NCI-H2196 (cell line): ENCODE results near the gene ZNF587.
"Not testable (repeated sequence)": the region's sequence is repeated elsewhere in the genome, so short reads cannot be mapped to it uniquely, and the experiment has no call there.

Experiments used
- DNase-seq: peaks from one replicate; lab custom pipeline; 2025; ENCODE audit not compliant: unreplicated experiment; lab: John Stamatoyannopoulos, UW

The ZNF587 gene

DNA sequence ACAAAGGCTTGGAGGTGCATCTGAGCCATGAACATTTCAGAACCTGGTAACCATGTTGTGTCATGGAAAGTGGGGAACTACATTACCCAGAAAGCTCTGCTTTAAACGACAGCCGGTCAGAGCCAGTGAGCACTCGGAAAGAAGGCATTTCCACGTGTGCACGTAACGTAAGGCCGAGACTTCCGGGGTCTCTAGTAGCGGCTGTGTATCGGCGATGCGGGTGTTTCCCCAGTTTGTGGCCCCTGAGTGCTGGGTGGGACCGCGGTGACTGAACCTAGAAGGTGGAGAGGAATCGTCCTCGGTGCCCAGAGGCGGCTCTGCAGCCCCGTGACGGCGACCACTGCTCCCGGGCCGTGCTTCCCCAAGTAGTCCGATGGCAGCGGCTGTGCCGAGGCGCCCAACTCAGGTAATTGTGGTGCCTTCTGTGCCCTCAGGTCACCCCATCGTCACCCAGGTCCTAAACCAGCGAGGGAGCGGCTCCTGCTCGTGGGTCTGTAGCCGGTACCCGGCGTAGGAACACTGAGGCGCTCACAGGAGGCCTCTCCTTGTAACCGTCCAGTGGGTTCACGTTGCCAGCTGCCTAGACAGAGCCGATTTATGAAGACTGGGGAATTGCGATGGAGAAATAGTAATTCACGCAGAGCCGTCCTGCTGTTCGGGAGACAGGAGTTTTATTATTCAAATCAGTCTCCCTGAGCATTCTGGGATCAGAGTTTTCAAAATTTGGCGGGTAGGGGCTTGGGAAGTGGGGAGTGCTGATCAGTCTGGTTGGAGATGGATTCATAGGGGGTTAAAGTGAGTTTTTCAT, at the start of gene ZNF587:
ZNF587 (plus strand) TSS at position 194 of the 808 bp plus-strand sequence; CDS start at position 374, 180 bp downstream.
- peak; percentile 74 for DNase-seq

DNA sequence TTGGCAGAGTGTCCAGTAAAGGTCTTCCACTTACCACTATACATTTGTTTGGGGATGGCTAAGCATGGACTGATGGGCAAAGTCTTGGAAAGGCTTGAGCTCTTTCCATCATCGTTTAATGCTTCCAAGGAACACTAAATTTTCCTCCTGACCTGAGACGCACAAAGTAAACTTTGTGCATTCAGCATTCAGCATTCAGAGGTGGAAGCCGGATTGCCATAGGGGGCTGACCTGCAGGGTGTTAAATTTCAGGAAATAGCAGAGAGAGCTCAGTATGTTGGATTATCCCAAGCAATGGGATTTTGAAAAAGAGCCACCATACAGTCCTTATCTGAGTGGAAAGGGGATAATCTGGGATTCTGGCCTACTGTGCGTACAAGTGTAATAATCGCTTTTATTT, 49.0 kb upstream of the ZNF587 start:
- no peak for DNase-seq

DNA sequence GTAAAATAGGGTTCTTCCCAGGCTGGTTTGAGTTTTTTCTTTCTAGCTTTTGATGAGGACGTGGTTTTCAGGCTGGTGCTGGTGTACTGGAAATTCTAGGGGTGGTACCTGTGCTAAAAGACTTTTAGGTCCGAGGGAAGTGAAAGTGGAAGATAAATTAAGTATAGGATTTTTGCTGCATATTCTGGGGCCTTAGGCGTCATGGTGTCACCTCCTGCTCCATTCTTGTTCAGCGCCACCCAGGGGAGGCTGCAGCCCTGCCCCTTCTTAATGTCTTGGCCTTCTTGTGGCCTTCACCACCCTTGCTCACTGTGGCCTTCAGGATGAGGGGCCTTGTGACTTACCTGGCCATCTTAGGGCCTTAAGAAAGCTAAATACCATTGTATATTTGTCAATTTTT, 47.4 kb upstream of the ZNF587 start:
- DNase-seq = no peak

DNA sequence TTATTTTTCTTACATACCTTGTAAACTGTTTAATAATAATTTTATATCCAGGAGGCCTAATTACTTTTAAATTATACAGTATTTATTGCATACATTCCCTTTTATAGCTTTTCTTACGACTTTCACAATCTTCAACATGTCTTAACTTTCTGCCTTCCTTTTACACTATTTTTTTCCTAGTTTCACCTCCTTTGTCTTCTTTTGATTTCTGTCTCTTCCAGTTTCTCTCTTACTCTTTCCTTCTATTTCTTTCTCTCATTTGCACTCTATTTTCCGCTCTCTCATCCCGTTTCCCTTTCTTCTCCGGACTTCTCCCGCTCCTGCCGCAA, 46.4 kb upstream of the ZNF587 start:
- DNase-seq = no peak

DNA sequence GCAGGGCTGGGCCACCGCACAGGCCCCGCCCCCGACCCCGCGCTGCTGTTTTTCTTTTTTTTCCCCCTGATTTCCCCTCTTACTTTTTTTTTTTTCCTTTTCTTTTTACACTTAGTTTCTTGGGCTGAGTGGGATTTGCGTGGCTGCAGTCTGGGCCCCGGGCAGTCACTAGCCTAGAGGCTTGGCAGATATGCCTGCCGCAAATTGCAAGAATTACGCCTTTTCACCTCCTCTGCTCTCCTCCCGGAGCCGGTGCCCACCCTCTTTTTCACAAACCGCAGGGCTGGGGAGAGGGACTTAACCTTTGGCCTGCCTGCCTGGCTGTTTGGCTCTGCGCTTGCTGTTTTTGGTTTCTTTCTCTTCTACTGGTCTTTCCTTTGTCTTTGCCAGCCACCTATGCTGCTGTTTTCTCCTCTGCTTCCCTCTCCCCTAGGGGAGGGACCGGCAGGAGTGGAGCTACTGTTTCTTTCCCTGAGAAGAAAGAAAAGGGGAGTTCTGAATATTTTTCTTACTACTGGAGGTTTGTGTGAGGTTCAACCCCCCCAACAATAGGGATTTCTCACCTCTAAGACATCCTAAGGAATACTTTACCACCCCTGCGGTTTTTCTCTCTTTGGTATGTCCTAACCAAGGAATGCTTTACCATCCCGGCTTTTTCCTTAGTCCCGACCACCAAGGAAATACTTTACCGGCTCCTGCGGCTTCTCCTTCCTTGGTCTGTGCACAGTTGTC, 45.9 kb upstream of the ZNF587 start:
- no peak for DNase-seq

DNA sequence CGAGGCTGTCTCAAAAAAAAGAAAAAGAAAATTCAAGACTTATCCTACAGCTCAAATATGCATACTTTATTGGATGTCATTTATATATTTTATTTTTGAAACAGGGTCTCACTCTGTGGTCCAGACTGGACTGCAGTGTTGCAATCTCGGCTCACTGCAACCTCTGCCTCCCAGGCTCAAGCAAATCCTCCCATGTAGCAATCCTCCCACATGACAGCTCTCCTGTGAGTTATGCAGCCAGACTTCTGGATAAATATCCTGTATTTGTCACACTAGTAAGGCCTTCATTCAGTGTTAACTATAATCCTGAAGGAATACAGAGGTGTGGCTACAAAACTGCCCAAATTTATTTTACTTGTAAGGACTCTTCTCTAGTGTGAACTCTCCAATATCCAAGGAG, 42.1 kb upstream of the ZNF587 start:
- DNase-seq = no peak

DNA sequence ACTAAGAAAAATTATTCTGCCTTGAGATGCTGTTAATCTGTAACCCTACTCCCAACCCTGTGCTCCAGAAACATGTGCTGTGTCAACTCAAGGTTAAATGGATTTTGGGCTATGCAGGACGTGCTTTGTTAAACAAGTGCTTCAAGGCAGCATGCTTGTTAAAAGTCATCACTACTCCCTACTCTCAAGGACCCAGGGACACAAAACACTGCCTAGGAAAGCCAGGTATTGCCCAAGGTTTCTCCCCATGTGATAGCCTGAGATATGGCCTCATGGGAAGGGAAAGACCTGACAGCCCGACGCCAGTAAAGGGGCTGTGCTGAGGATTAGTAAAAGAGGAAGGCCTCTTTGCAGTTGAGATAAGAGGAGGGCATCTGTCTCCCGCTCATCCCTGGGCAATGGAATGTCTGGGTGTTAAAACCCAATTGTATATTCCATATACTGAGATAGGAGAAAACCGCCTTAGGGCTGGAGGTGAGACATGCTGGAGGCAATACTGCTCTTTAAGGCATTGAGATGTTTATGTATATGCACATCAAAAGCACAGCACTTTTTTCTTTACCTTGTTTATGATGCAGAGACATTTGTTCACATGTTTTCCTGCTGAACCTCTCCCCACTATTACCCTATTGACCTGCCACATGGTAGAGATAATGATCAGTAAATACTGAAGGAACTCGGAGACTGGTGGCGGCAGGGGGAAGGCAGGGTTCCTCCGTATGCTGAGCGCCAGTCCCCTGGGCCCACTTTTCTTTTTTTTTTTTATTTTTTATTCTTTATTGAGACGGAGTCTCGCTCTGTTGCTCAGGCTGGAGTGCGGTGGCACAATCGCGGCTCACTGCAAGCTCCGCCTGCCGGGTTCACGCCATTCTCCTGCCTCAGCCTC, 39.0 kb upstream of the ZNF587 start:
- DNase-seq = not testable (repeated sequence)

DNA sequence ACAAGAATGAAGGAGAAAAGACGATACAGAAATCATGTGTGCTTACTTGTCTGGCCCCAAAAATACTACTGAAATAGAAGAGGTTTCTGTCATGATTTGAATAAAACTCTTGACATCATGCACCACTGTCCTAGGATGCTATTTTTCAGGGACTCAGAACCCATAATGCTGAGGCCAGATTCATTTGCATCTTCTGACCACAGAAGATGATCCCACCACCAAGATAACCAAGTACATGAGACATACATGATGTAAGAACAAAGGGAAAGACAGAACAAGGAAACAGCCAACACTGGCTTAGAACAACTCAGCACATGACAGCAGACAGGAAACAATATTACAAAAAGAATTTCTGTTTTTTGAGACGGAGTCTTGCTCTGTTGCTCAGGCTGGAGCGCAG, 37.4 kb upstream of the ZNF587 start:
- DNase-seq = no peak

DNA sequence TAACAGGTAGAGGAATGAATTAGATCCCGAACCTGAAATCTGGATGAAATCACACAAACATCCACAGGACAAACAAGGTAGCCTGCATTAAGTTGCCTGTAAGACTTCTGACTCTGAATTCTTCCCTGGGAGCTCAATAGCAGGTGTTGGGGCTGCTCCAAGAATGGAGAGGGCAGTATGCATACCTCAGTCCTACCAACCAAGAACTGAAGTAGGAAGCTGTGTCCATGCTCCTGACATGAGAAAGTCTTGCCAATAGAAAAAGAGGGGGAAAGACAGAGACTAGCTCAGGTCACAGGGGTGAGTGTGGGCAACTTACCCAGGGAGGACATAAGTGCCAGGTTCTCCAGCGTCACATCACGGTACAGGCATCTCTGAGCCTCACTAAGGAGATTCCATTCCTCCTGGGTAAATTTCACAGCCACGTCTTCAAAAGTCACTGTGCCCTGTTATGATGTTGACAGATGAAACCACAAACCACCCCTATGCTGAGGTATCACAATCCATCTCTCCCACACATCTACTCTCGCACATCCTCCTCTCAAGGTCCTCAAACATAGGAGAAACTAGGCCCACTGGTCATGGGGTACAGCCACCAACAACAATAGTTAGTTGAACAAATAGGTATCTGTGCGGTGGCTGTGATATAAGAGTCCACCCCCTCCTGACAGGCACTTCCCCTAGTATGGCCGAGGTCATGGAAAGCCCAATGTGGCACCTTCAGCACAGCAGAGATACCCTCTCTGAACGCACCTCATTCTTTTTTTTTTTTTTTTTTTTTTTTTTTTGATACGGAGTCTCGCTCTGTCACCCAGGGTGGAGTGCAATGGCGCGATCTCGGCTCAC, 36.5 kb upstream of the ZNF587 start:
- DNase-seq = not testable (repeated sequence)

DNA sequence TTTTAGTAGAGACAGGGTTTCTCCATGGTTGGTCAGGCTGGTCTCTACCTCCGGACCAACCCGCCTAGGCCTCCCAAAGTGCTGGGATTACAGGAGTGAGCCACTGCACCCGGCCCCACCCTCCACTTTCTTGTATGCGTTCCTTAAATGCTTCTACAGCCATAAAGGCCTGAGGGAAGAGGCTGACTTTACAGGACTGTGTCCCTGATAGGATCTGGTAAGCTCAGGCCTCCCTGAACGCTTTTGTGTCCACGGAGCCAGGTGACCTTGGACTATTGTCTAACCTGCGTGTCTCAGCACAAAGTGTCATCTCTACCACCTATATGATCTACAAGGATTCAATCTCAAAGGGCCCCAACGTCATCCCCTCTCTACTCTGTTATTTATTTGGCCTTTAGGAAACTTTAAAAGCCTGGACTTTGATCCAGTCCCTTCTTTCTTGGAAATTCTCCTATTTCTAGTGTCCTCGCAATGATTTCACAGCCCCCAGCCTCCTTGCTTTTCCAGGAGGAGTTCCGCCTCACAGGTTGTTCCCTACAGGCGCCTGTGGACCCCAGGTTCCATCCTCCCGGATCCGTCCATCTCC, 35.6 kb upstream of the ZNF587 start:
- DNase-seq = no peak

DNA sequence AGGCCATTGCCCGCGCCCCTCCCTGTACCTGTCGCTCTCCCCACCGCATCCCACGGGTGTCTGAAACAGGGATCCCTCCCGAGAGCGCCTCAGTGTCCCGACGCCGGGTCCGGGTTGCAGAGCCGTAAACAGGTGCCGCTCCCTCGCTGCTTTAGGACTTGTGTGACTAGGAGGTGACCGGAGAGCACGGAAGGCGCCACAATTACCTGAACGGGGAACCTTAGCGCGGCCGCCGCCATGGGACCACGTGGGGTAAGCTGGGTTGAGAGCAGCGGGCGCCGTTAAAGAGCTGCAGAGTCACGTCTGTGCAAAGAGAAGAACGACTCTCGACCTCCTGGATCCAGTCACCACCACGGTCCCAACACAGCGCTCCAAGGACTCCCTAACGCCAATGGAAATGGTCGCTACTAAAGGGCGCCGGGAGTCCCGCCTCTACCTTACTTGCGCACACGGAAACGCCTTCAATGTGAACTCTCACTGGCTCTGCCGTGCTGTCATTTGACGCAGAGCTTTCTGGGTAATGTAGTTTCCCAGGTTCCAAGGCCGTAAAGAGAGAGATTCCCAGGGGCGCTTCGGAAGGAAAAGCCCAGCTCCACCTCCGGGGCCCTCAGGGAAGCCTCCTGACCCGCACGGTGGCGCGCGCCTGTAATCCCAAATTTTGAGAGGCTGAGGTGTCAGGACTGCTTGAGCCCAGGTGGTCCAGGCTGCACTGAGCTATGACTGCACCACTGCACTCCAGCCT, 35.0 kb upstream of the ZNF587 start, which contains the start of gene ZNF552:
ZNF552 (minus strand) TSS at position 409 of the 742 bp plus-strand sequence; CDS start at position 239, 170 bp downstream.
- DNase-seq = peak; percentile 97

DNA sequence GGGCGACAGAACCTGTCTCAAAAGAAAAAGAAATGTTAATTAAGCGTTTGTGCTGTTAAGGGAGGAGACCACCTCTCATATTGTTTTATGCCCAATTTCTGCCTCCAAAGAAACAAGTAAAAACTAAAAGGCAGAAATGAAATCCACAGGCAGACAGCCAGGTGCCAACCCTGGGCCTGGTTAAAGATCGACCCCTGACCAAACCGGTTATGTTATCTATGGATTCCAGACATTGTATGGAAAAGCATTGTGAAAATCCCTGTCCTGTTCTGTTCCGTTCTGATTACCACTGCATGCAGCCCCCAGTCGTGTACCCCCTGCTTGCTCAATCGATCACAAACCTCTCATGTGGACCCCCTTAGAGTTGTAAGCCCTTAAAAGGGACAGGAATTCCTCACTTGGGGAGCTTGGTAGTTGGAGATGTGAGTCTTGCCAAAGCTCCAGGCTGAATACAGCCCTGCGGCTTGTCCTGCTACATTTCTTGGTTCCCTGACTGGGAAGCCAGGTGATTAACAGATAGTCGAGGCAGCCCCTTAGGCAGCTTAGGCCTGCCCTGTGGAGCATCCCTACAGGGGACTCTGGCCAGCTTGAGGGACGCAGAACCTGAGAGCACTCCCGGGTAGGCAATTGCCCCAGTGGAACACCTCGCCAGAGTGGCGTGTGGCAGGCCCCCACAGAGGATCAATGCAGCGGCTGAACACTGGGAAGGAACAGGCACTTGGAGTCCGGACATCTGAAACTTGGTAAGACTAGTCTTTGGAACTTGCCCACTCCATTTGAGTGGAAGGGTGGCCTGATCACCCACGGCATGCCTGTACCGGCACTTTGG, 34.2 kb upstream of the ZNF587 start:
- DNase-seq = no peak

DNA sequence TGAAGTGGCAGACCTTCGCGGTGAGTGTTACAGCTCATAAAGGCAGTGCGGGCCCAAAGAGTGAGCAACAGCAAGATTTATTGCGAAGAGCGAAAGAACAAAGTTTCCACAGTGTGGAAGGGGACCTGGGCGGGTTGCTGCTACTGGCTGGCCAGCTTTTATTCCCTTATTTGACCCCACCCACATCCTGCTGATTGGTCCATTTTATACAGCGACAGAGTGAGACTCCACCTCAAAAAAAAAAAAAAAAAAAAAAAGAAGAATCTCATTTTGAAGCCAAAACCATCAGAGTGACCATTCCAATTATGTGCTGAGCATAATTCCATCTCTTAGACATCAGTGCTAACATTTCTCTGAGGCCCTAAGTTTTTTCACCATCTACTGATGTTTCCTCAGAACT, 33.0 kb upstream of the ZNF587 start:
- DNase-seq = no peak

DNA sequence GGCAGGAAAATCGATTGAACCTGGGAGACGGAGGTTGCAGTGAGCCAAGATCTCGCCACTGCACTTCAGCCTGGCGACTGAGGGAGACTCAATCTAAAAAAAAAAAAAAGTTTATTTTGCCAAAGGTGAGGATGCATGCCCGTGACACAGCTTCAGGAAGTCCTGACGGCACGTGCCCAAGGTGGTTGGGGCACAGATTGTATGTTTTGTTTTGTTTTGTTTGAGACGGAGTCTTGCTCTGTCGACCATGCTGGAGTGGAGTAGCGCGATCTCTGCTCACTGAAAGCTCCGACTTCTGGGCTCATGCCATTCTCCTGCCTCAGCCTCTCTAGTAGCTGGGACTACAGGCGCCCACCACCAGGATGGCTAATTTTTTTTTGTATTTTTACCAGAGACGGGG, 31.7 kb upstream of the ZNF587 start:
- DNase-seq = no peak

DNA sequence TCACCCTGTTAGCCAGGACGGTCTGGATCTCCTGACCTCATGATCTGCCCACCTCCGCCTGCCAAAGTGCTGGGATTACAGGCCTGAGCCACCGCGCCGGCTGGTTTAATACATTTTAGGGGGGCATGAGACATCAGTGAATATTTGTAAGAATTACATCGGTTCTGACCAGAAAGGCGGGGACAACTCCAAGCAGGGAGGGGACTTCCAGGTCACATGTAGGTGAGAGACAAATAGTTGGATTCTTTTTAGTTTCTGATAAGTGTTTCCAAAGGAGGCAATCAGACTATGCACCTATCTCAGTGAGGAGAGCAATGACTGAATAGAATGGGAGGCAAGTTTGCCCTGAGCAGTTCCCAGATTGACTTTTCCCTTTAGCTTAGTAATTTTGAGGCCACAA, 31.3 kb upstream of the ZNF587 start:
- DNase-seq = no peak

DNA sequence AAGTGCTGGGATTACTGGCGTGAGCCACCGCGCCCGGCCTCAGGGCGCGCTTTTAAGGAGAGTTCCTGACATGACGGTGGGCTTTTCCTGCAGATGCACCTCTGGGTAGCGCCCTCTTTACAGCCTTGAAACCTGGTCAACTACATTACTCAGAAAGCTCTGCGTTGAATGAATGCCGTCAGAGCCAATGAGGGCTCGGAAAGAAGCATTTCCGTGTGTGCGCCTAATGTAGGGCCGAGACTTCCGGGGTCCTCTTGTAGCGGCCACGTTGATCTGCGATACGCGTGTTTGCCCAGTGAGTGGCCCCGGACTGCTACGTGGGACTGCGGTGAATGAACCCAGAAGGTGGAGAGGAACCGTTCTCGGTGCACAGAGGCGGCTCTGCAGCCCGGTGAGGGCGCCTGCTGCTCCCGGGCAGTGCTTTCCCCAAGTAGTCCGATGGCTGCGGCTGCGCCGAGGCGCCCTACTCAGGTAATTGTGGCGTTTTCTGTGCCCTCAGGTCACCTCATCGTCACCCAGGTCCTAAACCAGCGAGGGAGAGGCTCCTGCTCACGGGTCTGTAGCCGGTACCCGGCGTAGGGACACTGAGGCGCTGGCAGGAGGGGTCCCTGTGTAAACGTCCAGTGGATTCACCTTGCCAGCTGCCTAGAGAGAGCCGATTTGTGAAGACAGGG, 30.0 kb upstream of the ZNF587 start:
- DNase-seq = peak; percentile 93

DNA sequence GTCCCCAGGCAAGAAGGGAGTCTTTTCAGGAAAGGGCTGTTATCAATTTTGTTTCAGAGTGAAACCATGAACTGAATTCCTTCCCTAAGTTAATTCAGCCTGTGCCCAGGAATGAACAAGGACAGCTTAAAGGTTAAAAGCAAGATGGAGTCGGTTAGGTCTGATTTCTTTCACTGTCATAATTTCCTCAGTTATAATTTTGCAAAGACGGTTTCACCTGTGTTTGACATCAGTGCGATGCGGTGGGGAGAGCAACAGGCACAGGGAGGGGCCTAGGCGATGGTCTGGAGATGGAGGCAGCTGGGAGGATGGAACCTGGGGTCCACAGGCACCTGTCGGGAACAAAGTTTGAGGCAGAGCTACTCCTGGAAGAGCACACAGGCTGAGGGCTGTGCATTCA, 29.1 kb upstream of the ZNF587 start:
- DNase-seq = no peak

DNA sequence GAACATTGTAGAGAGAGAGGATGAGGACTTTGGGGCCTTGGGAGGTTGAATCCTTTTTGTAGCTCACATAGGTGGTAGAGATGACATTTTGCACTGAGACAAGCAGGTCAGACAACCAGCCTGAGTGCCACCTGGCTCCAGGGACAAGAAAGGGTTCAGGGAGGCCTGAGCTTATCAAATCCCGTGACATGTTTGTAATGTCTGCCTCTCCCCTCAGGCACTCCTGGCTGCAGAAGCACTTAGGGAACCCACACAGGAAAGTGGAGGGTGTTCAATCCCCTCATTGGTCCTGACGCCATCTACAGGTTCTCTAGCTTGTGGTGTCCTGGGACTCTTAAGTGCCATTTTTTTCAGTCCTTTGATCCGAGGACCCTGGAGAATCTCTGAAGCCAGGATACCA, 28.6 kb upstream of the ZNF587 start:
- not testable (repeated sequence) for DNase-seq
